ENCODE data around the gene ANKRD34A. TPM values are rescaled to one million over a fixed set of nuclear protein-coding genes. Genes with fewer than 3 reads are reported as not detected.

The ANKRD34A gene
- total and polyA plus RNA-seq, 2 of the 8 experiments (the other 6 are each of a cell fraction or from before 2014, with no cell fraction given), result 0.15 to 0.20 TPM

DNA sequence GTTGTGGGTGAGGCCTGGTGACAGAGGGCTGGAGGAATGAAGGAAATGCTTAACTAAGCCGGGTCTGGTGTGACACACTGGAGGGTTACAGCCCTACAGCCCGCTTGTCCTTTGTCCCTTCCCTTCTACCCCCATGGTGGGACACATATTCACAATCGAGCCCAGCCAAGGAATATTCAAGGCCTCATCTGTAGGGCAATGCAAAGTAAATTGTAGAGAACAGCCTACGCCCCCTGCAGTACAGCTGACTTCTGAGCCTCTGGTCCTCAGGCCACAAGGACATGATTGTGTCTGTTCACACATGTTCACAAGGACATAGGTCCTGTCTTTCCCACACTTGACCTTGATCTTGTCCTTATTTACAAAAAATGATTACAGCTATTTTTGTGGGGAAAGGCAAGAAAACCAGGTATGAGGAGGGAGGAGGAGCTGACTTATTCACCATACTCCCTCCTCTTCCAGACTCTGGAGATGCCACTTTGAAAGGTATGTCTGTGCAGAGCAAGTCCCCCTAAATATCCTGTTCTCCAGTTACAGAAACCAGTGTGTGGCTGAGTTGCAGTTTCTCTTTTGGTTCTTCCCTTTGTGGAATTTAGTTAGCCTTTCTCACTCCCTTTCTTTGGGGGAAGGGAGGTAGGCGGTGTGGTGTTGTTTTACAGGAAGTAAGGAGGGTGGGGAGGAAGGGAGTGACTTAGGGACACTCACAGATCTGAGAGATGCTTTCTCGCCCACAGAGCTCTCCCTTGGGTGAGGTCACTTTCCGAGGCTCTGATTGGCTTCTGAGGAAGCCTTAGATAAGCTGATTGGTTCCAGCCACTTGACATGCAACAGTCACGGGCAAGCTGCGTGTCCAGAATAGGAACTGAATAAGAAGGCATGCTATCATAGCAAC is 14.7 kb upstream of the ANKRD34A start:
- H2BK20ac ChIP-seq (ENCODE audit: low read length), result peak overlapping the region; percentile 49; the same call in 1 of the 2 replicates
- H3K18ac ChIP-seq (ENCODE audit: extremely low read depth, low read length), result peak overlapping the region; percentile 63
- peak overlapping the region; percentile 87 for H4K91ac ChIP-seq (replicated peaks; ENCODE audit: insufficient read length, low read length)
- no peaks in the 10 kb centered on the region for H3K36me3 ChIP-seq (ENCODE audit: control insufficient read depth in 2 of 4, insufficient read depth in 4 of 4, low read length in 3 of 4)
- 0 out of 2 replicates have a peak overlapping the region, but pooled peaks have one; percentile 14 for H2BK15ac ChIP-seq (ENCODE audit: low read length)
- no peaks in the 10 kb centered on the region for H3K9me3 ChIP-seq (ENCODE audit: insufficient read depth in 2 of 2, low read depth in 1 of 2, low read length in 1 of 2)
- 8% methylated on average over 9 of the region's 9 CpGs; no CpG with 5 or more reads in 1 of the 2 experiments for WGBS, 2 experiments (ENCODE audit: extremely low coverage in 1 of 2, insufficient coverage in 1 of 2, insufficient read length in 1 of 2, insufficient replicate concordance in 2 of 2, low coverage in 1 of 2, low lambda C conversion rate in 2 of 2, missing lambda C conversion rate in 1 of 2)
- H2BK120ac ChIP-seq (replicated peaks; ENCODE audit: low read depth, low read length), result peak overlapping the region; percentile 65
- H3K79me2 ChIP-seq (ENCODE audit: control insufficient read depth in 1 of 2, insufficient read depth in 2 of 2, low read length in 2 of 2), result no peaks in the 10 kb centered on the region
- peak; percentile 67 to 90 for DNase-seq (ENCODE audit: low read depth in 1 of 2, low spot score in 2 of 2)
- H2BK5ac ChIP-seq (ENCODE audit: low read depth, low read length), result peak overlapping the region; percentile 95
- peak overlapping the region; percentile 62 to 72 for H3K4me2 ChIP-seq (ENCODE audit: insufficient read depth in 1 of 2, low read depth in 2 of 2, low read length in 2 of 2)
- peak overlapping the region; percentile 96 for H2BK12ac ChIP-seq (ENCODE audit: low read depth, low read length)
- H3K27me3 ChIP-seq (replicated peaks in 1 of 4; ENCODE audit: control insufficient read depth in 3 of 4, extremely low read depth in 1 of 4, insufficient read depth in 3 of 4, low read length in 3 of 4), result no peaks in the 10 kb centered on the region
- no peak overlapping the region for H3K4ac ChIP-seq (replicated peaks; ENCODE audit: insufficient read length, low read depth, low read length)
- ChIA-PET CTCF (ENCODE audit: partially characterized antibody) (interaction anchor here (0.6 to 8.7 kb wide), 17 partner anchors 10 to 270 kb away, joined by 3 to 152 read pairs (median 6); partner anchors contain the start of genes ANKRD34A, HJV, NUDT17 and PIAS3), POLR2A (ENCODE audit: partially characterized antibody) (interaction anchor here (0.6 to 13.7 kb wide), 14 partner anchors 14 to 73 kb away, joined by 3 to 218 read pairs (median 4); partner anchors contain the start of genes ANKRD34A, POLR3GL, RBM8A and TXNIP)
- H4K5ac ChIP-seq (ENCODE audit: insufficient read length, low read depth, low read length), result peak overlapping the region; percentile 46
- peak; percentile 81 for FAIRE-seq
- H3K79me1 ChIP-seq (ENCODE audit: low read depth, low read length), result no peaks in the 10 kb centered on the region
- peaks cover 3% of the 10 kb centered on the region; the same call in 1 of the 2 replicates for H3K23me2 ChIP-seq (ENCODE audit: low read depth, low read length)
- H3K9ac ChIP-seq (replicated peaks in 1 of 4; ENCODE audit: extremely low read depth in 1 of 4, low read depth in 3 of 4, low read length in 3 of 4), result peak overlapping the region in 3 of 4 experiments; percentile 27 to 72 (median 68); a peak in 6 of 7 replicates
- H3K27ac ChIP-seq (ENCODE audit: low read depth, low read length), result peak overlapping the region; percentile 89
- H2AFZ ChIP-seq (ENCODE audit: low read length), result peak overlapping the region; percentile 5; the same call in 1 of the 2 replicates
- peak overlapping the region; percentile 1 to 41 (median 13); a peak in 5 of 8 replicates for H3K4me3 ChIP-seq (ENCODE audit: extremely low read depth in 1 of 4, insufficient read depth in 2 of 4, low read depth in 3 of 4, low read length in 4 of 4)
- peak overlapping the region; percentile 1 for H3K56ac ChIP-seq (replicated peaks; ENCODE audit: insufficient read length, low read depth, low read length)
- no peaks in the 10 kb centered on the region for H4K20me1 ChIP-seq (replicated peaks in 1 of 2; ENCODE audit: control insufficient read depth in 1 of 2, insufficient read depth in 2 of 2, low read length in 2 of 2)
- no peak overlapping the region for H3K14ac ChIP-seq (ENCODE audit: insufficient read length)
- H3K23ac ChIP-seq (ENCODE audit: insufficient read length), result no peak overlapping the region
- no peak overlapping the region for H4K8ac ChIP-seq (ENCODE audit: extremely low read depth, insufficient read depth, low read length)
- peaks cover 4 to 18% (median 13%) of the 10 kb centered on the region in 4 experiments; a peak in 5 of 7 replicates for H3K4me1 ChIP-seq (replicated peaks in 1 of 4; ENCODE audit: control insufficient read depth in 3 of 4, insufficient read depth in 4 of 4, low read length in 3 of 4)
- H2AK5ac ChIP-seq (ENCODE audit: low read depth, low read length), result peak overlapping the region; percentile 87; the same call in 1 of the 2 replicates
- TF ChIP-seq, protein P1, sequence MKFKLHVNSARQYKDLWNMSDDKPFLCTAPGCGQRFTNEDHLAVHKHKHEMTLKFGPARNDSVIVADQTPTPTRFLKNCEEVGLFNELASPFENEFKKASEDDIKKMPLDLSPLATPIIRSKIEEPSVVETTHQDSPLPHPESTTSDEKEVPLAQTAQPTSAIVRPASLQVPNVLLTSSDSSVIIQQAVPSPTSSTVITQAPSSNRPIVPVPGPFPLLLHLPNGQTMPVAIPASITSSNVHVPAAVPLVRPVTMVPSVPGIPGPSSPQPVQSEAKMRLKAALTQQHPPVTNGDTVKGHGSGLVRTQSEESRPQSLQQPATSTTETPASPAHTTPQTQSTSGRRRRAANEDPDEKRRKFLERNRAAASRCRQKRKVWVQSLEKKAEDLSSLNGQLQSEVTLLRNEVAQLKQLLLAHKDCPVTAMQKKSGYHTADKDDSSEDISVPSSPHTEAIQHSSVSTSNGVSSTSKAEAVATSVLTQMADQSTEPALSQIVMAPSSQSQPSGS (IDR thresholded peaks at IDR 0.05; ENCODE audit: low read length), result peak; percentile 99
- no peak for TF ChIP-seq HDAC6 (IDR thresholded peaks at IDR 0.05; ENCODE audit: low read depth, low read length)
- no peak for TF ChIP-seq RXRA (IDR thresholded peaks at IDR 0.05; ENCODE audit: insufficient read depth, low read depth, low read length)
- 0 out of 2 replicates have a peak, but pooled peaks have one; percentile 44 for TF ChIP-seq TAF1 (IDR thresholded peaks at IDR 0.05; ENCODE audit: low read depth, low read length)
- TF ChIP-seq CHD1 (IDR thresholded peaks at IDR 0.05; ENCODE audit: low read depth, low read length), result no peak
- peak; percentile 48 for TF ChIP-seq TEAD4 (IDR thresholded peaks at IDR 0.05; ENCODE audit: low read depth, low read length)
- TF ChIP-seq, protein P2, sequence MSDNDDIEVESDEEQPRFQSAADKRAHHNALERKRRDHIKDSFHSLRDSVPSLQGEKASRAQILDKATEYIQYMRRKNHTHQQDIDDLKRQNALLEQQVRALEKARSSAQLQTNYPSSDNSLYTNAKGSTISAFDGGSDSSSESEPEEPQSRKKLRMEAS (IDR thresholded peaks at IDR 0.05), result peak; percentile 32; the same call in 1 of the 2 replicates
- no peak for TF ChIP-seq CBX8 (IDR thresholded peaks at IDR 0.05; ENCODE audit: borderline replicate concordance, low read depth, low read length)

All from H1 (cell line).